ENCODE results near the gene RBP3. TPM values are rescaled to one million over a fixed set of nuclear protein-coding genes. Genes with fewer than 3 reads are reported as not detected.

RBP3 gene
- total and polyA plus RNA-seq, 2 donors (not counting 3 experiments of a cell fraction or from before 2014, with no cell fraction given), result not detected

GRCh38 chr10:47364366-47364765 is 16.2 kb downstream of the RBP3 start:
- CTCF ChIA-PET, result interaction anchor here (1.8 kb wide), 2 partner anchors 12 to 23 kb away, joined by 5 read pairs; no protein-coding TSS in a partner anchor
- H2AFZ ChIP-seq (ENCODE audit: low read depth, low read length), result no peak overlapping the region
- no peaks in the 10 kb centered on the region for H3K9me3 ChIP-seq (replicated peaks; ENCODE audit: control insufficient read depth, insufficient read depth, low read length)
- no peak for TF ChIP-seq FOS (IDR thresholded peaks at IDR 0.05; ENCODE audit: borderline replicate concordance, insufficient read depth, low read length)
- TF ChIP-seq EZH2 (IDR thresholded peaks at IDR 0.05; ENCODE audit: borderline replicate concordance, low read depth, low read length, severe bottlenecking), result no peak
- no peak for TF ChIP-seq POLR2A (IDR thresholded peaks at IDR 0.05; ENCODE audit: low read depth, low read length)
- no peak for TF ChIP-seq POLR2AphosphoS5 (IDR thresholded peaks at IDR 0.05; ENCODE audit: insufficient read depth, low read depth, low read length)
- TF ChIP-seq MYC (IDR thresholded peaks at IDR 0.05; ENCODE audit: low read depth, low read length), result no peak
- TF ChIP-seq CTCF (IDR thresholded peaks at IDR 0.05; ENCODE audit: extremely low read depth in 1 of 2, insufficient read depth in 1 of 2, low read depth in 1 of 2, low read length in 2 of 2), result no peak
- TF ChIP-seq JUN (IDR thresholded peaks at IDR 0.05; ENCODE audit: borderline replicate concordance, insufficient read depth, insufficient read length, low read depth), result no peak
- H3K9me1 ChIP-seq (replicated peaks; ENCODE audit: control insufficient read depth, extremely low read depth, insufficient read depth, low read length), result no peaks in the 10 kb centered on the region
- H3K36me3 ChIP-seq (ENCODE audit: control insufficient read depth in 2 of 2, extremely low read depth in 1 of 2, insufficient read depth in 2 of 2, low read length in 2 of 2), result no peaks in the 10 kb centered on the region
- no peak overlapping the region for H3K4me3 ChIP-seq (replicated peaks in 1 of 3; ENCODE audit: insufficient read depth in 1 of 3, low read depth in 1 of 3, low read length in 3 of 3)
- H3K9ac ChIP-seq (replicated peaks; ENCODE audit: extremely low read depth, insufficient read depth, low read length), result no peak overlapping the region
- no peaks in the 10 kb centered on the region for H3K79me2 ChIP-seq (ENCODE audit: control insufficient read depth, insufficient read depth, low read length)
- FAIRE-seq, result no peak
- POLR2A ChIA-PET, result no interaction called here
- H4K20me1 ChIP-seq (replicated peaks; ENCODE audit: control insufficient read depth, extremely low read depth, insufficient read depth, low read length), result no peaks in the 10 kb centered on the region
- H3K4me1 ChIP-seq (ENCODE audit: control insufficient read depth, extremely low read depth, insufficient read depth, low read length), result no peaks in the 10 kb centered on the region
- BruUV-seq (replicated peaks), result no TSS peak
- no peak for DNase-seq (ENCODE audit: low read depth, low spot score)
- intact Hi-C loops (cut with micrococcal nuclease), result no loop called here
- no peak overlapping the region for H3K27ac ChIP-seq (ENCODE audit: insufficient read depth, low read depth, low read length)
- no peaks in the 10 kb centered on the region for H3K27me3 ChIP-seq (ENCODE audit: control insufficient read depth in 2 of 2, insufficient read depth in 2 of 2, low read length in 2 of 2)
- no peak overlapping the region for H3K4me2 ChIP-seq (ENCODE audit: insufficient read depth, low read length)
- dilution Hi-C loops (cut with MboI; ENCODE audit: extremely low pct_ligation_motif_present, low sequenced_read_pairs), result no loop called here

All from endothelial cell of umbilical vein (primary cell).